BJ (cell line): ENCODE results near the gene GYG1. TPM values are rescaled to one million over a fixed set of nuclear protein-coding genes. Genes with fewer than 3 reads are reported as not detected.

ENCODE experiments used
- CTCF ChIA-PET: fragments of 350-600 bp; formaldehyde crosslinking; extraction: SDS; loops from one replicate; lab custom pipeline; 2021; ENCODE audit warnings: antibody characterized with exemption, inconsistent platforms; lab: Yijun Ruan, JAX
- POLR2A ChIA-PET: fragments of 300-600 bp; sonication (Branson Sonifier 250); formaldehyde crosslinking; extraction: SDS; loops from one replicate; lab custom pipeline; 2021; ENCODE audit warnings: antibody characterized with exemption; lab: Charles Lee
- DNase-seq: peaks from one replicate; pipeline ENCODE4 v3.0.0-alpha.2; 2011; ENCODE audit warnings: low read depth
- H3K27me3 ChIP-seq: 2 replicates; pipeline ENCODE4 v1.6.0; 2011; ENCODE audit warnings: low read length; ENCODE audit not compliant: control insufficient read depth, insufficient read depth
- H3K36me3 ChIP-seq: 2 replicates; pipeline ENCODE4 v1.5.1; 2011; ENCODE audit warnings: low read length; ENCODE audit not compliant: control insufficient read depth, insufficient read depth
- H3K4me3 ChIP-seq: 2 replicates; pipeline ENCODE4 v1.5.1; 2011; ENCODE audit warnings: low read depth, mild to moderate bottlenecking, control low read depth, low read length
- CTCF ChIP-seq: IDR thresholded peaks from 2 replicates; pipeline ENCODE4 v1.5.1; 2011; ENCODE audit warnings: low read depth, mild to moderate bottlenecking, control low read depth, inconsistent platforms, low read length, moderate library complexity; ENCODE audit not compliant: insufficient read depth
- polyA plus RNA-seq: library from polyadenylated mRNA; depleted of rRNA; stranded (reverse); fragments of >200 nt; gene quantifications from 2 replicates; pipeline ENCODE4 v1.2.3, GENCODE V29; 2011

The GYG1 gene
- polyA plus RNA-seq, 1 experiment, result 50.4 TPM

- Histone ChIP-seq H3K27me3 (no peaks in the 10 kb centered on the region), H3K4me3 (no peak overlapping the region), H3K36me3 (peaks cover 3% of the 10 kb centered on the region)
- CTCF ChIA-PET, result interaction anchor here (0.8 to 1.3 kb wide), 3 partner anchors 11 to 65 kb away, joined by 3 to 6 read pairs (median 3); no protein-coding TSS in a partner anchor
- DNase-seq, result no peak
- TF ChIP-seq CTCF, result no peak
- POLR2A ChIA-PET, result no interaction called here
Measured at GRCh38 chr3:149020196-149020838, 29.0 kb downstream of the GYG1 start.

DNA sequence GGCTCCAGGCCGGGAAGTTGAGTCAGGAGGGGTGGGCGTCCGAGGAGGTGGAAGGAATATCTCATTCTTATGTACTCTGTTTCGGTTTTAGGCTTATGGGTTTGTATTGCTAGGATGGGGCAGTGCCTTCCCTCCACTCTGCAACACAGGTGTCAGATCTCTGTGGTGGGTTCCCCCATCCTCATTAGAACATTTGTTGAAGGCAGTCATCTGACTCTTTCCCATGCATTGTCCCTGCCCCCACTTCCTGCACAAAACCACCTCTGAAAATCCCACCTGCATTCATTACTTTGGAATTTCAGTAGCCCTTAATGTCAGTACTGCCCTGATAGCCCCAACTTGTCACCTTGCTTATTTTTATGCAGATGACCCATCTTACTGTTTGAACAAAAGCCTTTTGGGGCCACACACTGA lies 29.5 kb downstream of the GYG1 start:
- Histone ChIP-seq H3K36me3 (peaks cover 3% of the 10 kb centered on the region), H3K4me3 (no peak overlapping the region), H3K27me3 (no peaks in the 10 kb centered on the region)
- ChIA-PET CTCF (interaction anchor here (1.3 kb wide), 1 partner anchor 10 kb away, joined by 6 read pairs; no protein-coding TSS in a partner anchor), POLR2A (no interaction called here)
- no peak for TF ChIP-seq CTCF
- no peak for DNase-seq

DNA sequence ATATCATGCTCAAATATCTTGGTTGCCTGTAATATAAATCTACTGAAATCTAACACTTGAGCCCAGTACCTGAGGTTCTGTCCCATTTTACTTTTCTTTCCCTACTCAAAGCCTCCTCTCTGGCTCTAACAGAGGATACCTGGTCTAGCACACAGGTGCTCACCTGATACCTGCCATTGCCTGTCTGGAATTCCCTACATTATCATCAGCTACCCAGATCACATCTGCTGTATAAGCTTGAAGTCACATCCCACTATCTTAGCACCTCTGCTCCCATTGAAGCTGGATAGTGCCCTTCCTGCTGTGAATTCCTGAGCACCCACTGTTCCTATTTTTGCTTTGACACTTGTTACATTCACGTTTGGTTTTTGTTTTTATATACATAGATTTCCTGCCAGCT lies 30.5 kb downstream of the GYG1 start:
- POLR2A ChIA-PET, result no interaction called here
- peaks cover 3% of the 10 kb centered on the region for H3K36me3 ChIP-seq
- H3K4me3 ChIP-seq, result no peak overlapping the region
- H3K27me3 ChIP-seq, result no peaks in the 10 kb centered on the region
- DNase-seq, result no peak
- TF ChIP-seq CTCF, result no peak
- CTCF ChIA-PET, result interaction anchor here (1.3 kb wide), 1 partner anchor 9 kb away, joined by 6 read pairs; no protein-coding TSS in a partner anchor

DNA sequence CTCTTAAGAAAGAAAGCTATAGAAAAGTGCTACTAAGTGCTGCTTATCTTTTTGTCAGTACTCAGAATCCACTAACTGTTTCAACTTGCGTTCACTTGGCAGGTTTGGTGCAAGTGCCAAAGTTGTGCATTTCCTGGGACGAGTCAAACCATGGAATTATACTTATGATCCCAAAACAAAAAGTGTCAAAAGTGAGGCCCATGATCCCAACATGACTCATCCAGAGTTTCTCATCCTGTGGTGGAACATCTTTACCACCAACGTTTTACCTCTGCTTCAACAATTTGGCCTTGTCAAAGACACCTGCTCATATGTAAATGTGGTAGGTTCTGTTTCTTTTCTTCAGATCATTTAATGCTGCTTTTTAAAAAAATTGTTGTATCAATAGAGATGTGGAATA lies 32.6 kb downstream of the GYG1 start:
- Histone ChIP-seq H3K36me3 (peaks cover 4% of the 10 kb centered on the region), H3K27me3 (no peaks in the 10 kb centered on the region)
- TF ChIP-seq CTCF, result no peak

DNA sequence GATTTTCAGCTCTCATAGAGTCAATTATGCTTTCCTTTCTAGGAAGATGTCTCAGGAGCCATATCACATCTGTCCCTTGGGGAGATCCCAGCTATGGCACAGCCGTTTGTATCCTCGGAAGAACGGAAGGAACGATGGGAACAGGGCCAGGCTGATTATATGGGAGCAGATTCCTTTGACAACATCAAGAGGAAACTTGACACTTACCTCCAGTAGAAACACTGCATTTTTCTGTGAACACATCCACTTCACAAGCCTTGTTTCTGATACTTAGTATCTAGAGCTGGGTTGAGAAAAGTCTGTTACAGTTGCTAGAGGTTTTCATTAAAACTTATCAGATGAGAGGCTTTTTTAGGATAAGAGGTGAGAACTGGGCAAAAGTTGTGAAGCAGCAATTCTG lies 35.4 kb downstream of the GYG1 start:
- no peaks in the 10 kb centered on the region for H3K27me3 ChIP-seq
- DNase-seq, result no peak
- H3K36me3 ChIP-seq, result peaks cover 4% of the 10 kb centered on the region
- CTCF ChIA-PET, result no interaction called here
- POLR2A ChIA-PET, result no interaction called here
- no peak for TF ChIP-seq CTCF
- no peak overlapping the region for H3K4me3 ChIP-seq

More for the DNA sequence above, 32.6 kb downstream of the GYG1 start:
- no peak for DNase-seq
- POLR2A ChIA-PET, result no interaction called here
- no peak overlapping the region for H3K4me3 ChIP-seq
- CTCF ChIA-PET, result no interaction called here
